NCI-H1092 treated with DMSO at 0.1 percent for 48 hours (cell line): ENCODE data around the gene HK1.

Experiments
- DNase-seq: peaks from one replicate; lab custom pipeline; 2025; lab: John Stamatoyannopoulos, UW

The HK1 gene

DNA sequence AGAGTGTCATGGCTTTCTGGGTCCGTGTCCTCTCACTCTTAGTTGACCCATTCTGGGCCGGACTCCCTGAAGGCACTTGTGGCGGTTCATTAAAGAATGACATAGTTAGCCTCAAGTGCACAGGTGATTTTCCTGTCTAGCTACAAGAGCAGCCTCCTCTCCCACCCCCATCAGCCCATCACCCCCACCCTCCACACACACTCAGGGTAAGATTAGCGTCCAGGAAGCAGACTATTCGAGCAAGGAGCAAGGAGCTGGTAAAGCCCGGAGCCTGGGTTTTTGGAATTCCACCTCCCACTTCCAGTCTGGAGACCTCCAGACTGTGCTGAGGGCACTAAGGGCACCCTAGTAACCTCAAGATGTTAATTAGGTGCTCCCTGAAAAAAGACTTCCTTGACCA, 98.9 kb downstream of the HK1 start:
- no peak for DNase-seq

GRCh38 chr10:69377933-69378332, 99.6 kb downstream of the HK1 start:
- DNase-seq: no peak

- DNase-seq: no peak
Observed at GRCh38 chr10:69379800-69380199, 101.5 kb downstream of the HK1 start.

DNA sequence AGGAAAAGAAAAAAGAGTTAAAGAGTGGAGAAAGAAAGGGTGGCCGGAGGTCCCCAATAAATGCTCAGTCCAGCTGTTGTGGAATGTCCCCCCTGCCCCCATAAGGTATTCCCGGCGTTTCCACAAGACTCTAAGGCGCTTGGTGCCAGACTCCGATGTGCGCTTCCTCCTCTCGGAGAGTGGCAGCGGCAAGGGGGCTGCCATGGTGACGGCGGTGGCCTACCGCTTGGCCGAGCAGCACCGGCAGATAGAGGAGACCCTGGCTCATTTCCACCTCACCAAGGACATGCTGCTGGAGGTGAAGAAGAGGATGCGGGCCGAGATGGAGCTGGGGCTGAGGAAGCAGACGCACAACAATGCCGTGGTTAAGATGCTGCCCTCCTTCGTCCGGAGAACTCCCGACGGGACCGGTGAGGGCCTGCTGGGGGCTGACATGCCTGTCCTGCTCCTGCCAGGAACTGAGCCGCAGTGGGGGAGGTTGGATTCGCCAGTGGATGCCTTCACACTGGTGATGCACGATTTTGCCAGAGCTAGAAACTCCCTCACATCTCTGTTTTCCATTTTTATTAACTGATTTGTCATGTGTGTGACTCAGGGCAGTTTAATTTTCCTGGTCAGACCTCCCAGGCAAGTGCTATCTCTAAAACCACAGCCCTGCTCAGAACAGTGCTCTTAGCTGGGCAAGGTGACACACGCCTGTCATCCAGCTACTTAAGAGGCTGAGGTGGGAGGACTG, 104.3 kb downstream of the HK1 start:
- DNase-seq: no peak

DNA sequence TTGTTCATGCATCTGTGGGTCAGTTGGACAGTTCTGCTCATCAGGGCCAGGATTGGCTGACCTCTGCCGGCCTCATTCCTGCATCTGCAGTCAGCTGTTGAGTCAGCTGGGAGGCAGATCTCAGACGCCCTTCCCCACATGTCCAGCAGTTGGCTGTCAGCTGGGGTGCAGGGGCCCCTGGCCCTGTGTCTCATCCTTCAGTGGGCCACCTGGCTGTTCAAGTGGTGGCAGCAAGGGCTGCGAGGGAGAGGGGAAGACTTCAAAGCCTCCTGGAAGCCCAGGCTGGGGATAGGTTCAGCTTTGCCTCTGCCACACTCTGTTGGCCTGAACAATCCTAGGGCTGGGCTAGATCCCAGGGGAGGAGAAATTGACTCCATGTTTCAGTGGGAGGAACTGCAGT, 105.3 kb downstream of the HK1 start:
- DNase-seq: no peak

DNA sequence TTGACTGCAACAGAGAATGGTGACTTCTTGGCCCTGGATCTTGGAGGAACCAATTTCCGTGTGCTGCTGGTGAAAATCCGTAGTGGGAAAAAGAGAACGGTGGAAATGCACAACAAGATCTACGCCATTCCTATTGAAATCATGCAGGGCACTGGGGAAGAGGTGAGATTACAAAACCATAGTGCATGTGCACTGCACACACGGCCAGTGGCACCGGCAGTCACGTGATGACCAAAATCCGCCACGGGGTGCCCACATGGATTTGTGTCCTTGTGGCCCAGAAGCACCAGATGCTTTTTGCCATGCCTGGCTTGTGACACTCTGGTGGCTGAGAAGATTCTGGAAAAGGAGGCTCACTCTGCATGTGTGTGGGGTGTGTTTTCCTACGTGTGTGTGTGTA, 106.0 kb downstream of the HK1 start:
- no peak for DNase-seq

DNA sequence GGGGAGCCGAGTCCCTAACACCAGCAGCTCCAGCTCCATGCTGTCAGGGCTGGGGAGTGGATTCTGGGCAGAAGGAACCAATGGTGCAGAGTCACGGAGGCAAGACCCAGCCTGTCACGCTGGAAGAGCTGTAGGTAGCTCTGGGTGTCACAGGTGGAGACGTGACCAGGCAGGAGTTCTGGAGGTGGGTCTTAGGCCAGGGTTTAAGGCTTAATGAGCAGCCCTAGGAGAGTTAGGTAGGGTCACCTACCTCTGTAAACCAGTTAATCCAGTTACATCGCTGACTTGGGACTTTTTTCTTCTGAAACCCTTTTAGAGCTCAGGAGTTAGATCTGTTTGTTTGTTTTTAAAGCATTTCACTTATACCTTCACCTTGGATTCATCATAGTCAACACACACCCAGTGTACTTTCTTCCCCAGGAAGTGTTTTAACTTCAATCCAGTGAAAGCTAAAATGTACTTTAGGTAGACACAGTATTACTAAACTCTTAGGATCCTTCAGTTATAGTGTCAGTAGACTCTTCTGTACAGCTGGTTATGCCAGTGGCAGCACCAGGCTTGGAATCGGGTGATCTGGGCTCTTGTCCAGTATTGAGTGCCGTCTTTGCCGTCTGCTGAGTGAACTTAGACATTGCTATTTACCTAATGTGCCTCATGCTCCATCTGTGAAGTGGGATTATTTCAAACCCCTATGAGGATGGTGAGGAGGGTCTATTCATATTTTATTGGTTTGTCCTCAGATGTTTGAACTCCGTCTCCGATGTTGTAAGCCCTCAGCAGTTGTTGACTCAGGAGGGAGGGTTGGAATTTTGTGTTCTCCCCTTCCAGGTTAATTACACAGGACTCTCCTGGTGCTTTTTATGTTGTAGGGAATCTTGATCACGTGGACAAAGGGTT, 107.4 kb downstream of the HK1 start:
- DNase-seq: no peak

DNA sequence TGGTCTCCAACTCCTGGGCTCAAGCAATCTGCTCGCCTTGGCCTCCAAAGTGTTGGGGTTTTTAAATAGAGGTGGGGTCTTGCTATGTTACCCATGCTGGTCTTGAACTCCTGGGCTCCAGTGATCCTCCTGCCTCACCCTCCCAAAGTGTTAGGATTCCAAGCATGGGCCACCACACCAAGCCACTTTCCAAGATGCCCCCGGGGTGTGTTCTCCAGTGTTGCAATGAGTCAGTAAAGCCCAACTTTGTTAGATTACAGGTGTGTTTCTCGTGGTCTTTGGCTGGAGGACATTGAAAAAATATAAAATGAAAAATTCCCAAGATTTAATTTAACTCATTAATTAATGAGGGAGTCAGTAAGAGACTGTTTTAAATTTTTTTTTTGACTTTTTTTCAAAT, 109.2 kb downstream of the HK1 start:
- DNase-seq: no peak

GRCh38 chr10:69388488-69388887, 110.2 kb downstream of the HK1 start:
- no peak for DNase-seq

GRCh38 chr10:69389827-69390490, 111.7 kb downstream of the HK1 start:
- DNase-seq: no peak

- no peak for DNase-seq
Observed at GRCh38 chr10:69391158-69391557, 112.9 kb downstream of the HK1 start.

DNA sequence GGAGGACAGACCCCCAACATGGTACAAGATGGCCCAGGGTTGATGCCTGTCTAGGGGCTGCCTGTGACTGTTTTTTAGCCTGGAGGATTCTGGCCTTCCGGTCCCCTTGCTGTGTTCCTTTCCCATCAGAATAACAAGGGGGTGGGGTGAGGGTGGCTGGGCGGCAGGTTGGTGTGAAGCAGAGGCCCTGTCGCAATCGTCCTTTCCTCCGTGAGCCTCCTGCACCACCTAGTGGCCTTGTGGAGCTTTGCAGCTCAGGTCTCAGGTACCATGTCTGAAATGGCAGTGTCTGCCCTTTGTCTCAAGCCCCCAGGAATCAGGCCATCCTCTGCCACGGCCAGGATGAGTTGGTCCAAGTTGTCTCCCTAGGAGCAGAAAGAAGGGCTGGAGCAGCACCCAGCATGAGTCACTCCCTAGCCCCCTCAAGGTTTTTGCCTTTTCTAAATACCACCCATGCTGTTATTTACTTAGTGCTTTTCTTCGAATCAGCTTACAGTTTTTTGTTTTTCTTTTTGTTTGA, 114.2 kb downstream of the HK1 start:
- DNase-seq: peak; percentile 61

DNA sequence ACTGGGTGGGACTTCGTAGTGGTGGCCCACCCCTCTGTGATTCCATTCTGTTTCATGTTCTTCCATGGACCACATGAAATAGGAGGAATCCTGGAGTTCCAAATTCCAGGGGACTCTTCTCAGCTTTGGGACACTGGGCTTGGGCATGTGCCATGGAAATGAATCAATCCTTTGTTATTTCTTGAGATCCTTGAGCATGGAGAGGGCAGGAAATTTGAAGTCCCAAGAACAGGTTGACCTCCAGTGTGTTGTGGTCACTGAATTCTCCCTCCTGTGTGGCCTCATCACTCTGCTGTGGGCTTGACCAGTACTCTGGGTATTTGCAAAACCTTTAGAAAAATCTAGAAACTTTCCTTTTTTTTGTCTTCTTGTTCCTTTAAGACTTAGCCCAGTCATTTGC, 115.7 kb downstream of the HK1 start:
- DNase-seq: no peak

- no peak for DNase-seq
Observed at GRCh38 chr10:69397972-69398371, 119.7 kb downstream of the HK1 start.

- no peak for DNase-seq
Observed at GRCh38 chr10:69398466-69398865, 120.2 kb downstream of the HK1 start.

GRCh38 chr10:69400936-69401335, 122.6 kb downstream of the HK1 start:
- no peak for DNase-seq

GRCh38 chr10:69401416-69401815, 123.1 kb downstream of the HK1 start:
- no peak for DNase-seq

DNA sequence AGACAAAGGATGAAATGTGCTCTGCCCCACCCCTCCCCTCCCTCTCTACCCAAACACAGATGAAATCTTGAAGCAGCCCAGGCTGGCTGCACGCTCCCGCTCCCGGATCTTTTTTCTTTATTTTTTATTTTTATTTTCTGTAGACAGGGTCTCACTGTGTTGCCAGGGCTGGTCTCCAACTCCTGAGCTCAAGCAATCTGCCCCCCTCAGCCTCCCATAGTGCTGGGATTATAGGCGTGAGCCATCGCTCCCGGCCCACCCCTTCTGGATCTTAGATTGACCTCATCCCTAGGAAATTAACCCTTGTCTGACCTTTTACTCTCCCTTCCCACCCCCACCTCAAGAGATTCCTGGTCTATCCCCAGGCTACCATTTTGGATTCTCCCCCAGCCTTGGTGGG, 124.1 kb downstream of the HK1 start:
- no peak for DNase-seq

DNA sequence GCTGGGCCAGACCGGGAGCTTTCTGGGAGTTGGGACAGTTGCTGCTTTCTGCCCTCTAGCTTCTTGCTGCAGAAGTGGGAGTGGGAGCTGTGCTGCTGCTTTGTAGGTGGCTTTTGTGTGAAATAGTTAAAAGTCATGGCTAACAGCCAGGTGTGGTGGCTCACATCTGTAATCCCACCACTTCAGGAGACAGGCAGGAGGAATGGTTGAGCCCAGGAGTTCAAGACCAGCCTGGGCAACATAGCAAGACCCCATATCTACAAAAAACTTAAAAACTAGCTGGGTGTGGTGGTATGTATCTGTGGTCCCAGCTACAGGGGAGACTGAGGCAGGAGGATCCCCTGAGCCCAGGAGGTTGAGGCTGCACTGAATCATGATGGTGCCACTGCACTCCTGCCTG, 124.8 kb downstream of the HK1 start:
- no peak for DNase-seq

GRCh38 chr10:69403519-69403918, 125.2 kb downstream of the HK1 start:
- DNase-seq: no peak

GRCh38 chr10:69404786-69405185, 126.5 kb downstream of the HK1 start:
- DNase-seq: no peak

GRCh38 chr10:69405221-69405620, 126.9 kb downstream of the HK1 start:
- DNase-seq: no peak
